AG04450 (cell line): ENCODE measurements around the gene MEG3. TPM values are rescaled to one million over a fixed set of nuclear protein-coding genes. Genes with fewer than 3 reads are reported as not detected.

Experiments
- CTCF ChIA-PET: fragments of 300-600, 350-600 bp; formaldehyde crosslinking; extraction: SDS; loops from one replicate; lab custom pipeline; 2022; ENCODE audit warnings: antibody characterized with exemption, inconsistent platforms; lab: Charles Lee
- POLR2A ChIA-PET: fragments of 350-600 bp; formaldehyde crosslinking; extraction: SDS; loops from one replicate; lab custom pipeline; 2021; ENCODE audit warnings: antibody characterized with exemption, inconsistent platforms; lab: Yijun Ruan, JAX
- DNase-seq: peaks from one replicate; pipeline ENCODE4 v3.0.0-alpha.2; 2011; ENCODE audit warnings: low read depth, low spot score
- H3K27ac ChIP-seq: one replicate; pipeline ENCODE4 v1.5.1; 2012; ENCODE audit warnings: low read depth, low read length, control low read depth
- H3K27me3 ChIP-seq: one replicate; pipeline ENCODE4 v1.6.0; 2012; ENCODE audit warnings: low read length; ENCODE audit not compliant: control insufficient read depth, insufficient read depth
- H3K4me3 ChIP-seq: 2 replicates; pipeline ENCODE4 v1.5.1; 2011; ENCODE audit warnings: mild to moderate bottlenecking, low read depth, low read length, control low read depth
- H3K9me3 ChIP-seq: 2 replicates; pipeline ENCODE4 v1.5.1; 2012; ENCODE audit warnings: low read length; ENCODE audit not compliant: control insufficient read depth, insufficient read depth
- CTCF ChIP-seq: IDR thresholded peaks from 2 replicates; pipeline ENCODE4 v1.5.1; 2011; ENCODE audit warnings: low read depth, low read length, control low read depth, inconsistent platforms
- polyA plus RNA-seq: library from polyadenylated mRNA; depleted of rRNA; stranded (reverse); fragments of >200 nt; gene quantifications from 2 replicates; pipeline ENCODE4 v1.2.3, GENCODE V29; 2011

The MEG3 gene
- polyA plus RNA-seq, 1 experiment = 310 TPM

DNA sequence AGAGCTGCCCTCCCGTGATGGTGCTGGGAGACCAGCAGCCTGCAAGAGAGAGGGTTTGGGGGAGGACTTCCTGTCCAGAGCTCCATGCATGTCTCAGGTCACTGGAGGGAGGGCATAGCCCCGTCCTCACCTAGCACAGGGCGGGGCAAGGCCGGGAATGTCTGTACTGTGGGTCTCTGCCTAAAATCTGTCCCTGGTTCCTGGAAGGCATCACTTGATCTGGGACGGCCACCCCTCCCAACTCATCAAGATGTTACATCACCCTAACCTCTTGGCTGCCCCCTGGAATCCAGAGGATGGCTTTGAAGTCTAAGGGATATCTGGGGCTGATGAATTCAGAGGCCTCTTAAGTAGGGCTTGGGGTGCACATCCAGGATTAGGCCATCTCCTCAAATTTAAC is 37.0 kb upstream of the MEG3 start:
- Histone ChIP-seq H3K9me3 (no peaks in the 10 kb centered on the region), H3K4me3 (no peak overlapping the region), H3K27ac (no peak overlapping the region), H3K27me3 (peaks cover 31% of the 10 kb centered on the region)
- CTCF ChIA-PET = no interaction called here
- no peak for DNase-seq
- POLR2A ChIA-PET = no interaction called here
- TF ChIP-seq CTCF = no peak

DNA sequence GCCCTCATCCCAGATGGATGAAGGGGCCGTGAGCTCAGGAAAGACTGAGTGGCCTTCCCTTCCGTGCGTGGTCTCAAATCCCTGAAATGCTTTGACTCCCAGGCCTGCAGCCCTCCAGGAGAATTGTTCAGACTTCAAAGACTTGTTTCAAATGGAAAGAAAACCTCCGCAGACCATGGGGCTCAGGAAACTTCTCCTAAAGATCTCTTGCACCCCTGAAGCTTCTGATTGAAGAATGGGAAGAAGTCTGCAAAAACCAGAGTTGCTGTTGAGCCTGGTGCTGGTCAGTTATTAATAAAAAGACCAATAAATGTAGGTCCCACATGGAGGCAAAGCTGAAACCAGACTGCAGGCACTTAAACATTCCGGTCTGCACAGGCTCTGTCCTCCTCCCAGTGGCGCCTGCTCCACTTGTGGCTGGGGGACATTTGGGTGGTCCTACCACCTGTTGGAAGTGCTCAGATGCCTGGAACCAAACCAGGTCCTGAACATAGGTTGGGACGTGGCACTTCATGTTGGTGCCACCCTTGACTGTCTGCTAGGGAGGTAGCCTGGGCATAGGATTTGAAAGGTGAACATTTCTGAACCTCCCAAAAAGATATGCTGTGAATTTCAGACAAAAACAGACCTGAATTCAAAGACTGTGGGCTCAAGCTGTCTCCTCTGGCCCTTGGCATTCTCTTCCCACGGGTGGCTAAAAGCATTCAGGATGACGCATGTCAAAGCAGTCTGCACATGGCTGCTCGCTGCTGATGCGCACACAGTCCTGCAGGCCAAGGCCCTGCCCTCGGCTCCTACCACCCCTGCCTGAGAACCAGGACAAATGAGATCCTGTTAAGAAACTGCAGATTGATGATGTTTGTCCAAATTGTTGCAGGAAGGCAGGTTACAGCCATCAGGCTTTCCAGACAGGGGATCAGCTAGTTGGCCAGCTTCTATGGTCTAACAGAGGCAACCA is 36.2 kb upstream of the MEG3 start:
- peaks cover 28% of the 10 kb centered on the region for H3K27me3 ChIP-seq
- no peak for DNase-seq
- TF ChIP-seq CTCF = no peak
- POLR2A ChIA-PET = interaction anchor here (0.6 kb wide), 1 partner anchor 26 kb away, joined by 3 read pairs; no protein-coding TSS in a partner anchor
- H3K4me3 ChIP-seq = no peak overlapping the region
- H3K27ac ChIP-seq = no peak overlapping the region
- CTCF ChIA-PET = interaction anchor here (0.7 kb wide), 1 partner anchor 80 kb away, joined by 3 read pairs; no protein-coding TSS in a partner anchor
- H3K9me3 ChIP-seq = no peaks in the 10 kb centered on the region

GRCh38 chr14:100790502-100791347 is 35.2 kb upstream of the MEG3 start:
- Histone ChIP-seq H3K27ac (no peak overlapping the region), H3K9me3 (no peaks in the 10 kb centered on the region), H3K27me3 (peaks cover 20% of the 10 kb centered on the region), H3K4me3 (no peak overlapping the region)
- CTCF ChIA-PET = no interaction called here
- no peak for DNase-seq
- no peak for TF ChIP-seq CTCF
- POLR2A ChIA-PET = interaction anchor here (0.6 kb wide), 1 partner anchor 25 kb away, joined by 3 read pairs; no protein-coding TSS in a partner anchor

DNA sequence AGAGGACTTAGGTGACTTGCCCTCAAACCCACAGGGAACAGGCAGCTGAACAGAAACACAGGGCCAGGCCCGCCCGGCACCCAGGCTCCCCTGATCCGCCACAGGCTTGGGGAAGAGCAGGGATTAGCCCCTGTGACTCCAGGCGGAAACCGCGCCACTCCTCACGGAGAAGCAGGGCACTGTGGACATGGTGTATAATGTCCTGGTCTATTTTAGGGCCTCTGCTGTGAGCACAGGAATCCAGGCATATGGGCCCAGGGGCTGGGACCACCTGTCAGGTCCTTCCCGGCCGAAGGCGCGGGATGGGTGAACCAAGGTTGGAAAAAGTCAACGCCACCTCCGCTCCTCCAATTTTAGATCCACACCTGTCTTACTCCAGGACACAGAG is 34.6 kb upstream of the MEG3 start:
- no peak for DNase-seq
- peaks cover 14% of the 10 kb centered on the region for H3K27me3 ChIP-seq
- no peaks in the 10 kb centered on the region for H3K9me3 ChIP-seq
- ChIA-PET POLR2A (interaction anchor here (0.6 kb wide), 1 partner anchor 9 kb away, joined by 3 read pairs; no protein-coding TSS in a partner anchor), CTCF (no interaction called here)
- no peak overlapping the region for H3K27ac ChIP-seq
- TF ChIP-seq CTCF = no peak
- H3K4me3 ChIP-seq = no peak overlapping the region
